Mammary epithelial cell (primary cell): ENCODE data around the gene METTL25B.

Experiments used
- CTCF ChIP-seq, 2 donors: IDR thresholded peaks in 1 of 2; conservative IDR thresholded peaks in 1 of 2; 2 replicates each; pipeline ENCODE4 v1.5.1; 2011 to 2012; ENCODE audit warnings: inconsistent platforms in 2 of 2, low read length in 2 of 2, mild to moderate bottlenecking in 2 of 2, control low read depth in 1 of 2, low read depth in 1 of 2; ENCODE audit not compliant: insufficient read depth in 1 of 2; ENCODE audit errors: extremely low read depth in 1 of 2
- EZH2 ChIP-seq: IDR thresholded peaks from 2 replicates; pipeline ENCODE4 v1.6.1; 2012; ENCODE audit warnings: low read length, inconsistent platforms, borderline replicate concordance

- no peak for TF ChIP-seq CTCF (conservative IDR thresholded peaks at IDR 0.05 in 1 of 2, IDR thresholded peaks at IDR 0.05 in 1 of 2; ENCODE audit: extremely low read depth in 1 of 2, insufficient read depth in 1 of 2, low read depth in 1 of 2, low read length in 2 of 2)
- TF ChIP-seq EZH2 = no peak
These were observed 12.0 kb downstream of the METTL25B start for GRCh38 chr1:156740237-156740740.
